ENCODE results near the gene CFP.

DNA sequence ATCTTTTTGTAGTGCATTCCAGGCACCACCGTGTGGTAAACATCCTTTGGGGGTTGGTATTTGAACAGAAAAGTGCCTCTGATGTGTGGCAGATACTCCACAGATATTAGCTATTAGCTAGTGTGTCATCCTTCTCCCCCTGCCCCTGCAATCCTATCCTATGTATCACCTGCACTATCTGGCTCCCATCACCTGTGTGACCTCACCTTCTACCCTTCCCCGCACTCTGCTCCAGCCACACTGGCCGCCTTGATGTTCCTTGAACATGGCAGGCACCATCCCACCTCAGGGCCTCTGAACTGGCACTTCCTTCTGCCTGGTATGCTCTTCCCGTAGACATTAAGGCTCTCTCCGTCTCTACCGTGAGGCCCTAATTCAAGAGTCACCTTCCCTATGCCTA, 16.9 kb upstream of the CFP start:
- TF ChIP-seq, protein P1, sequence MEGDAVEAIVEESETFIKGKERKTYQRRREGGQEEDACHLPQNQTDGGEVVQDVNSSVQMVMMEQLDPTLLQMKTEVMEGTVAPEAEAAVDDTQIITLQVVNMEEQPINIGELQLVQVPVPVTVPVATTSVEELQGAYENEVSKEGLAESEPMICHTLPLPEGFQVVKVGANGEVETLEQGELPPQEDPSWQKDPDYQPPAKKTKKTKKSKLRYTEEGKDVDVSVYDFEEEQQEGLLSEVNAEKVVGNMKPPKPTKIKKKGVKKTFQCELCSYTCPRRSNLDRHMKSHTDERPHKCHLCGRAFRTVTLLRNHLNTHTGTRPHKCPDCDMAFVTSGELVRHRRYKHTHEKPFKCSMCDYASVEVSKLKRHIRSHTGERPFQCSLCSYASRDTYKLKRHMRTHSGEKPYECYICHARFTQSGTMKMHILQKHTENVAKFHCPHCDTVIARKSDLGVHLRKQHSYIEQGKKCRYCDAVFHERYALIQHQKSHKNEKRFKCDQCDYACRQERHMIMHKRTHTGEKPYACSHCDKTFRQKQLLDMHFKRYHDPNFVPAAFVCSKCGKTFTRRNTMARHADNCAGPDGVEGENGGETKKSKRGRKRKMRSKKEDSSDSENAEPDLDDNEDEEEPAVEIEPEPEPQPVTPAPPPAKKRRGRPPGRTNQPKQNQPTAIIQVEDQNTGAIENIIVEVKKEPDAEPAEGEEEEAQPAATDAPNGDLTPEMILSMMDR (IDR thresholded peaks at IDR 0.05): no peak
- no peak for TF ChIP-seq EZH2 (IDR thresholded peaks at IDR 0.05; ENCODE audit: borderline replicate concordance, insufficient read depth, low read depth, low read length, poor library complexity, severe bottlenecking)

Measured in B cell (primary cell).